Activated CD4-positive, alpha-beta T cell treated with anti-CD3 and anti-CD28 coated beads, Interleukin-2, amount 50 U/mL, for 24 hours (primary cell): ENCODE results near the gene FAM124A.
"Not testable (repeated sequence)": the region's sequence is repeated elsewhere in the genome, so short reads cannot be mapped to it uniquely, and the experiment has no call there.

Experiments used
- DNase-seq, 2 donors: peaks; one replicate each; pipeline ENCODE4 v3.0.0-alpha.2; 2020; ENCODE audit warnings: low read depth in 1 of 2, low spot score in 1 of 2

The FAM124A gene

GRCh38 chr13:51269039-51269438 is 46.8 kb downstream of the FAM124A start:
- no peak for DNase-seq

- no peak for DNase-seq
Observed at GRCh38 chr13:51270623-51271415, 48.6 kb downstream of the FAM124A start.

- DNase-seq = no peak
Observed at GRCh38 chr13:51271528-51272085, 49.4 kb downstream of the FAM124A start.

- DNase-seq = no peak
Observed at GRCh38 chr13:51275101-51275500, 52.9 kb downstream of the FAM124A start.

GRCh38 chr13:51276636-51277035 is 54.4 kb downstream of the FAM124A start:
- DNase-seq = no peak

- no peak for DNase-seq
Observed at GRCh38 chr13:51277928-51278327, 55.7 kb downstream of the FAM124A start.

GRCh38 chr13:51278426-51279130 is 56.4 kb downstream of the FAM124A start:
- DNase-seq = no peak

GRCh38 chr13:51280379-51280940 is 58.3 kb downstream of the FAM124A start:
- no peak for DNase-seq

- no peak for DNase-seq
Observed at GRCh38 chr13:51282322-51282721, 60.1 kb downstream of the FAM124A start.

- DNase-seq = not testable (repeated sequence)
Observed at GRCh38 chr13:51282923-51283322, 60.7 kb downstream of the FAM124A start.

GRCh38 chr13:51283371-51283770 is 61.2 kb downstream of the FAM124A start:
- DNase-seq = no peak

- no peak for DNase-seq
Observed at GRCh38 chr13:51284339-51284738, 62.1 kb downstream of the FAM124A start.

- DNase-seq = peak; percentile 39 to 65
Observed at GRCh38 chr13:51286135-51287002, 64.2 kb downstream of the FAM124A start.

GRCh38 chr13:51287758-51288157 is 65.6 kb downstream of the FAM124A start:
- DNase-seq = no peak

GRCh38 chr13:51288254-51288653 is 66.1 kb downstream of the FAM124A start:
- not testable (repeated sequence) for DNase-seq

- DNase-seq = no peak
Observed at GRCh38 chr13:51291341-51291740, 69.1 kb downstream of the FAM124A start.

GRCh38 chr13:51292000-51292565 is 69.9 kb downstream of the FAM124A start:
- no peak for DNase-seq

GRCh38 chr13:51297556-51297955 is 75.4 kb downstream of the FAM124A start:
- DNase-seq = no peak

GRCh38 chr13:51298812-51299211 is 76.6 kb downstream of the FAM124A start:
- no peak for DNase-seq

- DNase-seq = no peak
Observed at GRCh38 chr13:51303063-51303552, 80.9 kb downstream of the FAM124A start.
